Measurements from ENCODE around the gene FFAR3.

Gene FFAR3

GRCh38 chr19:35352448-35353304, 5.6 kb upstream of the FFAR3 start (continued):
- TF ChIP-seq TSHZ1 (tag by site-specific recombination; IDR thresholded peaks at IDR 0.05; ENCODE audit: borderline replicate concordance), result no peak
- TF ChIP-seq, protein P1, sequence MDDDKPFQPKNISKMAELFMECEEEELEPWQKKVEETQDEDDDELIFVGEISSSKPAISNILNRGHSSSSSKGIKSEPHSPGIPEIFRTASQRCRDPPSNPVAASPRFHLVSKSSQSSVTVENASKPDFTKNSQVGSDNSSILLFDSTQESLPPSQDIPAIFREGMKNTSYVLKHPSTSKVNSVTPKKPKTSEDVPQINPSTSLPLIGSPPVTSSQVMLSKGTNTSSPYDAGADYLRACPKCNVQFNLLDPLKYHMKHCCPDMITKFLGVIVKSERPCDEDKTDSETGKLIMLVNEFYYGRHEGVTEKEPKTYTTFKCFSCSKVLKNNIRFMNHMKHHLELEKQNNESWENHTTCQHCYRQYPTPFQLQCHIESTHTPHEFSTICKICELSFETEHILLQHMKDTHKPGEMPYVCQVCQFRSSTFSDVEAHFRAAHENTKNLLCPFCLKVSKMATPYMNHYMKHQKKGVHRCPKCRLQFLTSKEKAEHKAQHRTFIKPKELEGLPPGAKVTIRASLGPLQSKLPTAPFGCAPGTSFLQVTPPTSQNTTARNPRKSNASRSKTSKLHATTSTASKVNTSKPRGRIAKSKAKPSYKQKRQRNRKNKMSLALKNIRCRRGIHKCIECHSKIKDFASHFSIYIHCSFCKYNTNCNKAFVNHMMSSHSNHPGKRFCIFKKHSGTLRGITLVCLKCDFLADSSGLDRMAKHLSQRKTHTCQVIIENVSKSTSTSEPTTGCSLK (tag by site-specific recombination; IDR thresholded peaks at IDR 0.05), result no peak
- TF ChIP-seq CTCF (tag by site-specific recombination; IDR thresholded peaks at IDR 0.05), result peak; percentile 95
- TF ChIP-seq ZNF433 (tag by site-specific recombination; IDR thresholded peaks at IDR 0.05; ENCODE audit: low read depth), result no peak
- peak; percentile 86 for TF ChIP-seq ZNF335 (tag by site-specific recombination; conservative IDR thresholded peaks at IDR 0.05)
- TF ChIP-seq FEZF1 (tag by site-specific recombination; IDR thresholded peaks at IDR 0.05), result peak; percentile 36; the same call in 1 of the 2 replicates
- TF ChIP-seq, protein P2, sequence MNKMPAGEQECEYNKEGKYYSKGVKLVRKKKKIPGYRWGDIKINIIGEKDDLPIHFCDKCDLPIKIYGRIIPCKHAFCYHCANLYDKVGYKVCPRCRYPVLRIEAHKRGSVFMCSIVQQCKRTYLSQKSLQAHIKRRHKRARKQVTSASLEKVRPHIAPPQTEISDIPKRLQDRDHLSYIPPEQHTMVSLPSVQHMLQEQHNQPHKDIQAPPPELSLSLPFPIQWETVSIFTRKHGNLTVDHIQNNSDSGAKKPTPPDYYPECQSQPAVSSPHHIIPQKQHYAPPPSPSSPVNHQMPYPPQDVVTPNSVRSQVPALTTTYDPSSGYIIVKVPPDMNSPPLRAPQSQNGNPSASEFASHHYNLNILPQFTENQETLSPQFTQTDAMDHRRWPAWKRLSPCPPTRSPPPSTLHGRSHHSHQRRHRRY (tag by site-specific recombination; IDR thresholded peaks at IDR 0.05), result no peak
- no peak; the same call in 1 of the 2 replicates for TF ChIP-seq ZNF629 (tag by site-specific recombination; IDR thresholded peaks at IDR 0.05)
- no peak for TF ChIP-seq ZNF513 (tag by site-specific recombination; IDR thresholded peaks at IDR 0.05)
- TF ChIP-seq ZFP37 (tag by site-specific recombination; IDR thresholded peaks at IDR 0.05), result peak; percentile 70; the same call in 1 of the 2 replicates
- no peak for TF ChIP-seq ZNF341 (tag by site-specific recombination; IDR thresholded peaks at IDR 0.05; ENCODE audit: low read depth)
- TF ChIP-seq ZNF600 (tag by site-specific recombination; IDR thresholded peaks at IDR 0.05), result peak; percentile 60; the same call in 1 of the 2 replicates
- no peak for TF ChIP-seq ZBTB49 (tag by site-specific recombination; IDR thresholded peaks at IDR 0.05; ENCODE audit: low read depth)

Data from HEK293 (cell line).